Brain microvascular endothelial cell (primary cell): Measurements from ENCODE around the gene SDSL.

ENCODE experiments used
- DNase-seq: peaks from one replicate; pipeline ENCODE4 v3.0.0-alpha.2; 2020
- H3K27ac ChIP-seq: fragments of 250-450 bp; sonication (Bioruptor Pico); 2 replicates; pipeline ENCODE4 v1.5.1; 2020; ENCODE audit warnings: mild to moderate bottlenecking, moderate library complexity
- H3K27me3 ChIP-seq: fragments of 250-450 bp; sonication (Bioruptor Pico); replicated peaks from 2 replicates; pipeline ENCODE4 v1.5.1; 2020; ENCODE audit warnings: mild to moderate bottlenecking
- H3K36me3 ChIP-seq: fragments of 250-450 bp; sonication (Bioruptor Pico); replicated peaks from 2 replicates; pipeline ENCODE4 v1.5.1; 2020; ENCODE audit warnings: mild to moderate bottlenecking
- H3K4me3 ChIP-seq: 2 replicates; pipeline ENCODE4 v1.5.1; 2011; ENCODE audit warnings: low read depth, mild to moderate bottlenecking, control low read depth, low read length, moderate library complexity
- in situ Hi-C: cut with HindIII; loops from 2 replicates; pipeline ENCODE4 v1.10.0; 2017; ENCODE audit warnings: low sequenced_read_pairs, low pct_ligation_motif_present
- TF ChIP-seq, protein P1 (sequence below): IDR thresholded peaks from 2 replicates; pipeline ENCODE4 v1.5.1; 2011; ENCODE audit warnings: low read depth, mild to moderate bottlenecking, moderate library complexity, low read length, control low read depth, inconsistent platforms; ENCODE audit errors: missing control alignments

SDSL gene

DNA sequence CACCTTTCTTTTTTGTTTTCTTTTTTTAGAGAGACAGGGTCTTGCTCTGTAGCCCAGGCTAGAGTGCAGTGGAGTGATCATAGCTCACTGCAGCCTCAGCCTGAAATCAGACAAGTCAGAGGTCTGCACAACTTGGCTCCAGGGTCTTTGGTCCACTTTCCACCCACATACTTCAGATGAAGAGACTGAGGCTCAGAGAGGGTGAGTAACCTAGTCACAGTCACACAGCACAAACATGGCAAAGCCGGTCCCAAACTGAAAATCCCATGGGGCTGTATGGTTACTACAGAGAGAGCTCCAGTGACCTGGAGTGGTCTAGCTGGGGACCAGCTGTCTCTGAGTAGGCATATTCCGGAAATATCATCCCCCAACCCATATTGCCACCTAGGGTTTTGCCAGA, 30.3 kb downstream of the SDSL start:
- no peak for DNase-seq
- Histone ChIP-seq H3K27me3 (no peaks in the 10 kb centered on the region), H3K4me3 (no peak overlapping the region), H3K36me3 (no peaks in the 10 kb centered on the region), H3K27ac (no peak overlapping the region)
- TF ChIP-seq, protein P1, sequence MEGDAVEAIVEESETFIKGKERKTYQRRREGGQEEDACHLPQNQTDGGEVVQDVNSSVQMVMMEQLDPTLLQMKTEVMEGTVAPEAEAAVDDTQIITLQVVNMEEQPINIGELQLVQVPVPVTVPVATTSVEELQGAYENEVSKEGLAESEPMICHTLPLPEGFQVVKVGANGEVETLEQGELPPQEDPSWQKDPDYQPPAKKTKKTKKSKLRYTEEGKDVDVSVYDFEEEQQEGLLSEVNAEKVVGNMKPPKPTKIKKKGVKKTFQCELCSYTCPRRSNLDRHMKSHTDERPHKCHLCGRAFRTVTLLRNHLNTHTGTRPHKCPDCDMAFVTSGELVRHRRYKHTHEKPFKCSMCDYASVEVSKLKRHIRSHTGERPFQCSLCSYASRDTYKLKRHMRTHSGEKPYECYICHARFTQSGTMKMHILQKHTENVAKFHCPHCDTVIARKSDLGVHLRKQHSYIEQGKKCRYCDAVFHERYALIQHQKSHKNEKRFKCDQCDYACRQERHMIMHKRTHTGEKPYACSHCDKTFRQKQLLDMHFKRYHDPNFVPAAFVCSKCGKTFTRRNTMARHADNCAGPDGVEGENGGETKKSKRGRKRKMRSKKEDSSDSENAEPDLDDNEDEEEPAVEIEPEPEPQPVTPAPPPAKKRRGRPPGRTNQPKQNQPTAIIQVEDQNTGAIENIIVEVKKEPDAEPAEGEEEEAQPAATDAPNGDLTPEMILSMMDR: no peak
- in situ Hi-C loops: no loop called here

DNA sequence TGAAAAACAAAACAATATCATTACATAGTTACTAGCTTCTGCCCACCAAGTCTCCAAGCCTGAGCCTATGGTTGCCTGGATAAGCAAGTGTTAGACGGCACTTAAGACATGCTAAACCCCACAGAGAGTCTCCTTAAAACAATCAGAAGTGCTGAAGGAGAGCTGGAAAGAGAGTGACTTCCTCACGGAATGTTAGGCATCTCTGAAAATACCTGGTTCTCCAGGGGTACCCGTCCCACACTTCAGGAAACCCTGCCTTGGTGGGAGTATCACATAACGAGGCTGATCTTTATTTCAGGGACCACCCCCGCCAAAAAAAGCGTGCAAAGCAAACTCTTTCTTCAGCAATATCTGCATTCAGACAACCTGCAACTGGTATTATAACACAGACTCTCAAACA, 31.1 kb downstream of the SDSL start:
- TF ChIP-seq, protein P1: no peak
- DNase-seq: no peak
- in situ Hi-C loops: no loop called here

DNA sequence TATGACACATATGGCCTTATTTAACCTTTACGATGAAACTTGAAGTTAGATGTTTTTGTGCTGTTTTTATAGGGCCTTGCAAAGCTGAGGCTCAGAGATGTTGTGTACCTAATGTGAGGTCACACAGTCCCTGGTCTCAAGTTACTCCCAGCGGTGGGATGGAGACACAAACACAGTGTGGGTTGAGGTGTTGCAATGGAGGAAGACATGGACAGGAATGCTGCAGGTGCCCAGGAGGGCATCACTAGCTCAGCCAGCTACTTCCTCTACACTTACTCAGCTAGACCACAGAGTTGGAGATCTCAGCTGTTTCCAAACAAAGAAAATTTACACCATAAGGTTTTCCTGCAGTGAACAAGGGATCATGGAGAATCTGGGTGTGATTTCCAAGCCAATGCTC, 34.0 kb downstream of the SDSL start:
- in situ Hi-C loops: no loop called here
- no peak for DNase-seq
- H3K4me3 ChIP-seq: no peak overlapping the region

More for the DNA sequence above, 31.1 kb downstream of the SDSL start:
- no peak overlapping the region for H3K27ac ChIP-seq
- H3K27me3 ChIP-seq: peaks cover 4% of the 10 kb centered on the region
- H3K36me3 ChIP-seq: no peaks in the 10 kb centered on the region
- no peak overlapping the region for H3K4me3 ChIP-seq

DNA sequence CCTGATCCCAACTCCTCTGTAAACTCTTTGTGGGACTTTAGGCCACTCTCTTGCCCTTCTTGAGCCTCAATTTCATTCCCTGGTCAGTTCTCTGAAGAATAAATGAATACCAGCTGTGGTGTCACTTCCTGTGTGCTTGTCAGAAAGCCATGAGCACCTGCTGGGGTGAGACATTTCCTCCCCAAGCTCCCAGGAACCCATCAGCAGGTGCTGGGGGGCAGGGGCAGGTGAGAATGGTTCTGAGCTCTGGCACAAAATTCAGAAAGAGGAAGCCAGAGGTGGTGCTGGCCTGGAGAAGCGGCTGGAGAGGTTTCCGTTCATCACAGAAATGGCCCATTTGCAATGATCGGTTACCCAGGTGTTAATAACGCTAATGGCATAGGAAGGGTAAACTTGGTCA, 34.6 kb downstream of the SDSL start:
- H3K36me3 ChIP-seq: no peaks in the 10 kb centered on the region
- H3K27me3 ChIP-seq: peaks cover 14% of the 10 kb centered on the region
- no peak overlapping the region for H3K4me3 ChIP-seq
- no peak for DNase-seq
- H3K27ac ChIP-seq: no peak overlapping the region
- in situ Hi-C loops: no loop called here
- TF ChIP-seq, protein P1: no peak

More for the DNA sequence above, 34.0 kb downstream of the SDSL start:
- no peak overlapping the region for H3K27ac ChIP-seq
- TF ChIP-seq, protein P1: no peak
- H3K36me3 ChIP-seq: no peaks in the 10 kb centered on the region
- peaks cover 13% of the 10 kb centered on the region for H3K27me3 ChIP-seq

DNA sequence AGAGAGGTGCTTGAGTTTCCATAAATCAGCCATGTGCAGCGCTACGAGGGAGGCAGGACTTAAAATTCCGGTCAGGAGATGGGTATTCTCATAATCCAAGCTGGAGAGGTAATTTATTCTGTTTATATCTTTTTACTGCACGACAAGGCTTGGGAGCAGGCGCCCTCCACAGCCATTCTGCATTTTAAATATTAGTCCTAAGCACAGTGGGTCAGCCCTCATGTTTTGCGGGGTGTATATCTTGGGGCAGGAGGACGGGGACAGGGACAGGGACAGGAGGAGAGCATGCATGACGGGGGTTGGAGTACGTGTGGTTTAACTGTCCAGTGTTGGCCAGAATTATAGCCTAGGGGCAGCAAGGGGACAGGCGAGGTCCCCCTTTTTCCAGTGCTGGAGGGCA, 35.0 kb downstream of the SDSL start:
- no peak for DNase-seq
- no peak overlapping the region for H3K27ac ChIP-seq
- in situ Hi-C loops: no loop called here
- H3K36me3 ChIP-seq: no peaks in the 10 kb centered on the region
- peaks cover 15% of the 10 kb centered on the region for H3K27me3 ChIP-seq
- H3K4me3 ChIP-seq: no peak overlapping the region
- TF ChIP-seq, protein P1: no peak

DNA sequence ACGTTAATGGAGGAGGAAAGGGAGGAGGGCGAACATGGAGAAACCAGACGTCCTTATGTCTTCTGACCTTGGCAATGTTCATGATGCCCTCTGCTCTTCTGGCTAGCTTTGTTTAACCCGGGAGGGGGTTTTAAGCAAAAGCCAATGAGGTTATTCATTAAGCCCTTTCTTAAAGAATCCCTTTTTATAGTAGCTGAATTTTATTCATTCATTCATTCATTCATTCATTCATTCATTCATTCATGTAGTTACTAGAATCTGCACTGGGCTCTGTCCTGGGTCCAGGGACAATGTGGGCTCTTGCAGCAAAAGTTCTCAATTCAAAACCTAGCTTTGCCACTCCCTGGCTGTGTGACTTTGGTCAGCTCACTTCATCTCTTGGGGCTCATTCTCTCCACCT, 35.5 kb downstream of the SDSL start:
- H3K36me3 ChIP-seq: no peaks in the 10 kb centered on the region
- TF ChIP-seq, protein P1: no peak
- DNase-seq: no peak
- no peak overlapping the region for H3K27ac ChIP-seq
- in situ Hi-C loops: no loop called here
- peaks cover 16% of the 10 kb centered on the region for H3K27me3 ChIP-seq
- H3K4me3 ChIP-seq: no peak overlapping the region
